ENCODE measurements around the gene DTNBP1.

The DTNBP1 gene

GRCh38 chr6:15513131-15513771 lies 149.6 kb downstream of the DTNBP1 start:
- DNase-seq, result no peak

- DNase-seq, result no peak
Measured at GRCh38 chr6:15512721-15513120, 150.1 kb downstream of the DTNBP1 start.

- DNase-seq, result no peak
Measured at GRCh38 chr6:15512126-15512525, 150.7 kb downstream of the DTNBP1 start.

- no peak for DNase-seq
Measured at GRCh38 chr6:15511248-15512125, 151.3 kb downstream of the DTNBP1 start.

- DNase-seq, result no peak
Measured at GRCh38 chr6:15510536-15511247, 152.1 kb downstream of the DTNBP1 start.

GRCh38 chr6:15510121-15510520 lies 152.7 kb downstream of the DTNBP1 start:
- DNase-seq, result no peak

GRCh38 chr6:15509335-15509933 lies 153.4 kb downstream of the DTNBP1 start:
- DNase-seq, result no peak

- no peak for DNase-seq
Measured at GRCh38 chr6:15508931-15509330, 153.9 kb downstream of the DTNBP1 start.

- no peak for DNase-seq
Measured at GRCh38 chr6:15508441-15508871, 154.4 kb downstream of the DTNBP1 start.

- DNase-seq, result no peak
Measured at GRCh38 chr6:15507746-15508145, 155.1 kb downstream of the DTNBP1 start.

GRCh38 chr6:15507221-15507620 lies 155.6 kb downstream of the DTNBP1 start:
- DNase-seq, result no peak

GRCh38 chr6:15506066-15506465 lies 156.8 kb downstream of the DTNBP1 start:
- DNase-seq, result no peak

- DNase-seq, result no peak
Measured at GRCh38 chr6:15505463-15505918, 157.3 kb downstream of the DTNBP1 start.

- peak; percentile 98 for DNase-seq
Measured at GRCh38 chr6:15504581-15505350, 158.1 kb downstream of the DTNBP1 start.

- peak; percentile 25 for DNase-seq
Measured at GRCh38 chr6:15504040-15504495, 158.8 kb downstream of the DTNBP1 start.

- no peak for DNase-seq
Measured at GRCh38 chr6:15503346-15503680, 159.5 kb downstream of the DTNBP1 start.

GRCh38 chr6:15502446-15503345 lies 160.1 kb downstream of the DTNBP1 start:
- no peak for DNase-seq

- peak; percentile 69 for DNase-seq
Measured at GRCh38 chr6:15501826-15502445, 160.9 kb downstream of the DTNBP1 start.

- no peak for DNase-seq
Measured at GRCh38 chr6:15500901-15501825, 161.7 kb downstream of the DTNBP1 start.

Data from fibroblast of skin of scalp (primary cell).